Neural cell (in vitro differentiated cells): ENCODE results near the gene CTR9. TPM values are rescaled to one million over a fixed set of nuclear protein-coding genes. Genes with fewer than 3 reads are reported as not detected.

Experiments used
- H2AFZ ChIP-seq: fragments of 200-600, 300-800 bp; sonication (generic), shearing (Covaris generic); 2 replicates; pipeline ENCODE4 v1.6.0; 2014; ENCODE audit warnings: low read depth, mild to moderate bottlenecking, antibody characterized with exemption, low read length, moderate library complexity
- H3F3A ChIP-seq: fragments of 200-600 bp; shearing (Covaris generic); 2 replicates; pipeline ENCODE4 v1.6.1; 2016; ENCODE audit warnings: mild to moderate bottlenecking, moderate library complexity, mixed read lengths, antibody characterized with exemption, low read length; ENCODE audit not compliant: insufficient read depth, poor library complexity, severe bottlenecking
- H3K27ac ChIP-seq: fragments of 200-600, 300-800 bp; sonication (generic), shearing (Covaris generic); 2 replicates; pipeline ENCODE4 v1.5.1; 2014; ENCODE audit warnings: mild to moderate bottlenecking, low read length, moderate library complexity
- H3K27me3 ChIP-seq: fragments of 300-800, 200-600 bp; sonication (generic), shearing (Covaris generic); 2 replicates; pipeline ENCODE4 v1.6.0; 2014; ENCODE audit warnings: mild to moderate bottlenecking, low read depth, low read length, moderate library complexity; ENCODE audit not compliant: insufficient read depth
- H3K36me3 ChIP-seq: fragments of 300-800, 200-600 bp; sonication (generic), shearing (Covaris generic); 2 replicates; pipeline ENCODE4 v1.5.1; 2014; ENCODE audit warnings: mild to moderate bottlenecking, antibody characterized with exemption, low read length, moderate library complexity; ENCODE audit not compliant: insufficient read depth
- H3K4me2 ChIP-seq: fragments of 300-800, 200-600 bp; sonication (generic), shearing (Covaris generic); 2 replicates; pipeline ENCODE4 v1.6.0; 2014; ENCODE audit warnings: mild to moderate bottlenecking, low read length
- H3K4me3 ChIP-seq: fragments of 300-800, 200-600 bp; sonication (generic), shearing (Covaris generic); 2 replicates; pipeline ENCODE4 v1.5.1; 2014; ENCODE audit warnings: mild to moderate bottlenecking, low read length, moderate library complexity
- H3K79me2 ChIP-seq: fragments of 200-600 bp; shearing (Covaris generic); replicated peaks from 2 replicates; pipeline ENCODE4 v1.6.0; 2014; ENCODE audit warnings: mild to moderate bottlenecking, low read length, moderate library complexity; ENCODE audit not compliant: insufficient read depth
- H3K9ac ChIP-seq: fragments of 300-800, 200-600 bp; sonication (generic), shearing (Covaris generic); 2 replicates; pipeline ENCODE4 v1.6.1; 2016; ENCODE audit warnings: mild to moderate bottlenecking, low read length, mixed read lengths
- H3K9me2 ChIP-seq: fragments of 200-600 bp; shearing (Covaris generic); 2 replicates; pipeline ENCODE4 v1.6.1; 2016; ENCODE audit warnings: mild to moderate bottlenecking, low read length, mixed read lengths; ENCODE audit not compliant: insufficient read depth
- H3K9me3 ChIP-seq: fragments of 200-600, 300-800 bp; sonication (generic), shearing (Covaris generic); 2 replicates; pipeline ENCODE4 v1.6.1; 2016; ENCODE audit warnings: mild to moderate bottlenecking, mixed run types, low read length, moderate library complexity, mixed read lengths
- H4K20me1 ChIP-seq: fragments of 200-600 bp; shearing (Covaris generic); 2 replicates; pipeline ENCODE4 v1.6.1; 2016; ENCODE audit warnings: mild to moderate bottlenecking, mixed run types; ENCODE audit not compliant: insufficient read depth
- EP300 ChIP-seq: fragments of 450-650 bp; conservative IDR thresholded peaks from 2 replicates; pipeline ENCODE4 v1.6.1; 2014; ENCODE audit warnings: antibody characterized with exemption, mild to moderate bottlenecking, moderate library complexity; ENCODE audit not compliant: poor library complexity, severe bottlenecking
- EZH2 ChIP-seq: fragments of 200-600, 300-800 bp; shearing (Covaris generic), sonication (generic); IDR thresholded peaks from 2 replicates; pipeline ENCODE4 v1.6.1; 2014; ENCODE audit warnings: antibody characterized with exemption, low read length, borderline replicate concordance, mild to moderate bottlenecking; ENCODE audit not compliant: insufficient read depth, poor library complexity, severe bottlenecking
- MXI1 ChIP-seq: fragments of 450-650 bp; conservative IDR thresholded peaks from 2 replicates; pipeline ENCODE4 v1.6.1; 2014; ENCODE audit warnings: antibody characterized with exemption, mild to moderate bottlenecking; ENCODE audit not compliant: poor library complexity, severe bottlenecking
- POLR2AphosphoS5 ChIP-seq: IDR thresholded peaks from 2 replicates; pipeline ENCODE4 v1.6.1; 2012
- RAD21 ChIP-seq: fragments of 450-650 bp; conservative IDR thresholded peaks from 2 replicates; pipeline ENCODE4 v1.6.1; 2014; ENCODE audit warnings: antibody characterized with exemption, mild to moderate bottlenecking, moderate library complexity
- SMC3 ChIP-seq: fragments of 450-650 bp; conservative IDR thresholded peaks from 2 replicates; pipeline ENCODE4 v1.6.1; 2014; ENCODE audit warnings: antibody characterized with exemption, mild to moderate bottlenecking, moderate library complexity; ENCODE audit not compliant: poor library complexity
- TAF1 ChIP-seq: IDR thresholded peaks from 2 replicates; pipeline ENCODE4 v1.6.1; 2012; ENCODE audit warnings: low read depth
- polyA plus RNA-seq: library from polyadenylated mRNA; depleted of rRNA; stranded (reverse); fragments of >200 nt; gene quantifications from 2 replicates; pipeline ENCODE4 v1.2.3, GENCODE V29; 2014
- TF ChIP-seq, protein P1 (sequence below): fragments of 450-650 bp; IDR thresholded peaks from 2 replicates; pipeline ENCODE4 v1.5.1; 2014; ENCODE audit warnings: antibody characterized with exemption, mild to moderate bottlenecking, moderate library complexity; ENCODE audit not compliant: poor library complexity, severe bottlenecking
- TF ChIP-seq, protein P2 (sequence below): IDR thresholded peaks from 2 replicates; pipeline ENCODE4 v1.6.1; 2012; ENCODE audit warnings: borderline replicate concordance

The CTR9 gene
- polyA plus RNA-seq, 1 donor from 2014 or later: 24.1 TPM

DNA sequence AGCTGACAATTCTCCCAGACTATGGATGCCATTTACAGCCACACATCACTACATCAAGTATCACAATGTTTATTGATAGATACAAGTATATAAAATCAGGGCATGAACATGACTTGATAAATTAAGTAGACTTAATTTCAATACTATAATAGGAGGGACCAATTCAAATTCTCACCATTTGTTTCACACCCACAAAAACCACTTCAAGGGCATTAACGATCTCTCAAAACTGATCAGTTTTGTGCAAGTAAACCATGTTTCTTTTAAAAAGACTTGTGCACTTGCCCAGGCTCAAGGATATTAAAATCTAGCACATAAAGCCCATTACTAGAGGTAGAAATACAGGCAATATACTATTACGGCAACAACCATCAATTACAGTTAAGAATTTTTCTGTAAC lies 46.0 kb downstream of the CTR9 start:
- H4K20me1 ChIP-seq: no peaks in the 10 kb centered on the region
- H3K9me2 ChIP-seq: no peaks in the 10 kb centered on the region
- no peak overlapping the region for H3K9ac ChIP-seq
- H3K36me3 ChIP-seq: peaks cover 45% of the 10 kb centered on the region
- H3K4me3 ChIP-seq: no peak overlapping the region
- TF ChIP-seq SMC3 (no peak), EZH2 (no peak), POLR2AphosphoS5 (no peak), EP300 (no peak), RAD21 (no peak), TAF1 (no peak), MXI1 (no peak)
- TF ChIP-seq, protein P1, sequence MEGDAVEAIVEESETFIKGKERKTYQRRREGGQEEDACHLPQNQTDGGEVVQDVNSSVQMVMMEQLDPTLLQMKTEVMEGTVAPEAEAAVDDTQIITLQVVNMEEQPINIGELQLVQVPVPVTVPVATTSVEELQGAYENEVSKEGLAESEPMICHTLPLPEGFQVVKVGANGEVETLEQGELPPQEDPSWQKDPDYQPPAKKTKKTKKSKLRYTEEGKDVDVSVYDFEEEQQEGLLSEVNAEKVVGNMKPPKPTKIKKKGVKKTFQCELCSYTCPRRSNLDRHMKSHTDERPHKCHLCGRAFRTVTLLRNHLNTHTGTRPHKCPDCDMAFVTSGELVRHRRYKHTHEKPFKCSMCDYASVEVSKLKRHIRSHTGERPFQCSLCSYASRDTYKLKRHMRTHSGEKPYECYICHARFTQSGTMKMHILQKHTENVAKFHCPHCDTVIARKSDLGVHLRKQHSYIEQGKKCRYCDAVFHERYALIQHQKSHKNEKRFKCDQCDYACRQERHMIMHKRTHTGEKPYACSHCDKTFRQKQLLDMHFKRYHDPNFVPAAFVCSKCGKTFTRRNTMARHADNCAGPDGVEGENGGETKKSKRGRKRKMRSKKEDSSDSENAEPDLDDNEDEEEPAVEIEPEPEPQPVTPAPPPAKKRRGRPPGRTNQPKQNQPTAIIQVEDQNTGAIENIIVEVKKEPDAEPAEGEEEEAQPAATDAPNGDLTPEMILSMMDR: no peak
- TF ChIP-seq, protein P2, sequence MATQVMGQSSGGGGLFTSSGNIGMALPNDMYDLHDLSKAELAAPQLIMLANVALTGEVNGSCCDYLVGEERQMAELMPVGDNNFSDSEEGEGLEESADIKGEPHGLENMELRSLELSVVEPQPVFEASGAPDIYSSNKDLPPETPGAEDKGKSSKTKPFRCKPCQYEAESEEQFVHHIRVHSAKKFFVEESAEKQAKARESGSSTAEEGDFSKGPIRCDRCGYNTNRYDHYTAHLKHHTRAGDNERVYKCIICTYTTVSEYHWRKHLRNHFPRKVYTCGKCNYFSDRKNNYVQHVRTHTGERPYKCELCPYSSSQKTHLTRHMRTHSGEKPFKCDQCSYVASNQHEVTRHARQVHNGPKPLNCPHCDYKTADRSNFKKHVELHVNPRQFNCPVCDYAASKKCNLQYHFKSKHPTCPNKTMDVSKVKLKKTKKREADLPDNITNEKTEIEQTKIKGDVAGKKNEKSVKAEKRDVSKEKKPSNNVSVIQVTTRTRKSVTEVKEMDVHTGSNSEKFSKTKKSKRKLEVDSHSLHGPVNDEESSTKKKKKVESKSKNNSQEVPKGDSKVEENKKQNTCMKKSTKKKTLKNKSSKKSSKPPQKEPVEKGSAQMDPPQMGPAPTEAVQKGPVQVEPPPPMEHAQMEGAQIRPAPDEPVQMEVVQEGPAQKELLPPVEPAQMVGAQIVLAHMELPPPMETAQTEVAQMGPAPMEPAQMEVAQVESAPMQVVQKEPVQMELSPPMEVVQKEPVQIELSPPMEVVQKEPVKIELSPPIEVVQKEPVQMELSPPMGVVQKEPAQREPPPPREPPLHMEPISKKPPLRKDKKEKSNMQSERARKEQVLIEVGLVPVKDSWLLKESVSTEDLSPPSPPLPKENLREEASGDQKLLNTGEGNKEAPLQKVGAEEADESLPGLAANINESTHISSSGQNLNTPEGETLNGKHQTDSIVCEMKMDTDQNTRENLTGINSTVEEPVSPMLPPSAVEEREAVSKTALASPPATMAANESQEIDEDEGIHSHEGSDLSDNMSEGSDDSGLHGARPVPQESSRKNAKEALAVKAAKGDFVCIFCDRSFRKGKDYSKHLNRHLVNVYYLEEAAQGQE: no peak
- no peaks in the 10 kb centered on the region for H3K9me3 ChIP-seq
- no peaks in the 10 kb centered on the region for H3K27me3 ChIP-seq
- H3F3A ChIP-seq: no peaks in the 10 kb centered on the region
- H3K27ac ChIP-seq: no peak overlapping the region
- peaks cover 6% of the 10 kb centered on the region for H3K79me2 ChIP-seq
- H2AFZ ChIP-seq: no peak overlapping the region
- no peak overlapping the region for H3K4me2 ChIP-seq

DNA sequence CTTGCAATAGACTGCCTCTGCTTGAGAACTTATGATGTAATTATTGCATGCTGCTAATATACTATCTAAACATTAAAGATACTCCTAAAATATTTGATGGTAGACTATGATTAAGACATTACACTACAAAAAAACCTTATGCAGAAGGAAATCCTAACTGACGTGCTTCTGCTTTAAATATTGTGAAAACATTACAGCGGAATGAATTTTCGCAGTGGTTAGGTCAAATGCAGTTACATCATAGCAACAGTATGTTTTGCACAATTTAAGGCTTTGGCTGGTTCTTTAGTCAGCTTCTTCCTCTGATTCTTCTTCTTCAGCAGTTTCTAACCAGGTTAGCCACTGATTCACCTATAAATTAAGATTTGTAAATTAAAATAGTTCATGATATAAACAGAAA lies 46.5 kb downstream of the CTR9 start:
- Histone ChIP-seq H3F3A (no peaks in the 10 kb centered on the region), H3K4me3 (no peak overlapping the region), H3K36me3 (peaks cover 49% of the 10 kb centered on the region), H3K9me3 (no peaks in the 10 kb centered on the region), H3K4me2 (no peak overlapping the region), H3K27ac (no peak overlapping the region), H3K9me2 (no peaks in the 10 kb centered on the region), H3K9ac (no peak overlapping the region), H3K79me2 (peaks cover 11% of the 10 kb centered on the region), H4K20me1 (no peaks in the 10 kb centered on the region), H3K27me3 (no peaks in the 10 kb centered on the region), H2AFZ (no peak overlapping the region)
- no peak for TF ChIP-seq TAF1
- TF ChIP-seq MXI1: no peak
- no peak for TF ChIP-seq SMC3
- TF ChIP-seq RAD21: no peak
- TF ChIP-seq, protein P2: no peak
- TF ChIP-seq EZH2: no peak
- no peak for TF ChIP-seq EP300
- no peak for TF ChIP-seq POLR2AphosphoS5
